Measurements from ENCODE around the gene IRGC.

GRCh38 chr19:43675906-43676305, 40.0 kb upstream of the IRGC start:
- TF ChIP-seq POLR2A (IDR thresholded peaks at IDR 0.05) (no peak), CTCF (IDR thresholded peaks at IDR 0.05 in 4 of 5, conservative IDR thresholded peaks at IDR 0.05 in 1 of 5) (no peak)
